Measurements from ENCODE around the gene NDUFAF4.
A peak's percentile ranks its signal among the peaks of the same experiment; 100 is the strongest.

Gene NDUFAF4

DNA sequence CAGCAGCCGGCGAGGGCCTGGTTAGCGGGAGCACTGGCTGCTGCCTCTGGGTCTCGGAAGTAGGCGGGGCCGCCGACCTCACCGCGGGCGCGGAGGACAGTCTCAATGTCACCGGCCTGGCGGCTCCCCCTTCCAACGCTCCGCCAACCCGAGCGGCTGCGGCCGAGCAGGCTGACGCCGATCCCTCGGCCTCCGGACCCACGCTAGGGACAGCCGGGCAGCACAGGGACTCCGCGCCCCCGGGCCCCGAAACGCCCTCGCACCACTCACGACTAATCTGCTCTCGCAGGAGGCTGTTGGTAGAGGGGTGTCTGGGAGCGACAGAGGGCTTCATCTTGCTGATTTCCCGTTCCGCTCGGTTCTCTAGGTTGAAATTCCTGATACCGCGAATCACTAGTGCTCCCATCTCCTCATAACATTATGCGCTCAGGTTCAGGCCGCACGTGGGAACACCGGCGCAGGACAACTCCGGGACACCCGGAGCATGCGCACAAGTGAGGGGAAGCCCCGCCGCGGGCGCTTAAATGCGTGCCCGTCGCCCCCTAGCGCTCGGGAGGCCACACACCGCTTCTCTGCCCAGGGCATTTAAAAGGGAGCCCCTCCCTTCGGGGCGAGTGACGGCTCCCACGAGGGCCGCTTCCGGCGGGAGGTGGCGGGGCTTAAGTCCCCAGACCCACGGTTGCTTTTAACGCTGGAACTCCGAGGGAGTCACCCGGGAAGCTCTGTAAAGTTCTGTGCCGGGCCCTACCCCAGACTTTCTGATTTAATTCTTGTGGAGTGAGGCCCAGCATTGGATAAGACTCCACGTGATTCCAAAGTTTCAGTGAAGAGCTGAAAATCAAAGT, at the start of gene NDUFAF4:
TSS of gene NDUFAF4 (minus strand) at position 496 of the 845 bp plus-strand sequence. CDS start at position 406, 90 bp downstream.
- DNase-seq (ENCODE audit: extremely low spot score), result peak; percentile 93
- peak; percentile 86 for TF ChIP-seq CTCF (IDR thresholded peaks at IDR 0.05; ENCODE audit: control extremely low read depth, extremely low read depth, low read depth, missing control alignments)
- CTCF ChIA-PET, result interaction anchor here (0.7 to 4.5 kb wide), 28 partner anchors 9 to 379 kb away, joined by 3 to 35 read pairs (median 4); partner anchors contain the start of gene KLHL32
- POLR2A ChIA-PET, result no interaction called here

GRCh38 chr6:96947055-96947454, 49.4 kb upstream of the NDUFAF4 start:
- CTCF ChIA-PET, result interaction anchor here (1.0 to 1.4 kb wide), 2 partner anchors 9 to 25 kb away, joined by 3 read pairs; no protein-coding TSS in a partner anchor
- TF ChIP-seq CTCF (IDR thresholded peaks at IDR 0.05; ENCODE audit: control extremely low read depth, extremely low read depth, low read depth, missing control alignments), result no peak

DNA sequence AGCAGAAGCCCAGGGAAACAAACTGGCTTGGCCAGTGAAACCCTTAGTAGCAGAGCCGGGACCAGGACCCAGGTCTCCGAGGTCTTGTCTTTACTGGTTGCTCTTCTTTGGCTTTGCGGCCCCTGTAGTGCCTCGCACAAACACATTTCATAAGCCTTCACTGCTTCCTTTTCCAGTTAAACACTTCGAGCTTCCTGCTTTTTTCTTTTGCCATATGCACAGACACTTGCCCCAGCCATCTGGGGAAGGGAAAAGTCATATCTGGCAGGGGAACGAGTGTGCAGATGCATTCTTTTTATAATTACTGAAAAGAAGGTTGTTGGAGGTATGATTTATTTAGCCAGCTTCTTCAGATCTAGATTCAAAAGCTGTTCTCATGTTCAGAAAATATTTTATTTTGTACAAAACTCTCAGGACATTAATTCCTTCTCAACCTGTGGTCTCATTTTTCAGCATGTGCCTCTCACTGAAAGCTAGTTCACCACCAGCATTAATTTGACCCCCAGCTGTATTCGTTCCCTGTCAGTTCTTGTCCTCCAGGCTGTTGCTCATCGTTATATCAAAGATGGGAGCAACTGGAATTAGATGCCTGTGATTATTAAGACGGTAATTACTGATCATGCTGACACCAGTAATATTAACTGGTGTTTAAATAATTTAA, 46.0 kb upstream of the NDUFAF4 start:
- ChIA-PET CTCF (no interaction called here), POLR2A (no interaction called here)
- DNase-seq (ENCODE audit: extremely low spot score), result no peak
- no peak for TF ChIP-seq CTCF (IDR thresholded peaks at IDR 0.05; ENCODE audit: control extremely low read depth, extremely low read depth, low read depth, missing control alignments)

More at GRCh38 chr6:96947055-96947454, 49.4 kb upstream of the NDUFAF4 start:
- DNase-seq (ENCODE audit: extremely low spot score), result peak; percentile 24
- POLR2A ChIA-PET, result no interaction called here

DNA sequence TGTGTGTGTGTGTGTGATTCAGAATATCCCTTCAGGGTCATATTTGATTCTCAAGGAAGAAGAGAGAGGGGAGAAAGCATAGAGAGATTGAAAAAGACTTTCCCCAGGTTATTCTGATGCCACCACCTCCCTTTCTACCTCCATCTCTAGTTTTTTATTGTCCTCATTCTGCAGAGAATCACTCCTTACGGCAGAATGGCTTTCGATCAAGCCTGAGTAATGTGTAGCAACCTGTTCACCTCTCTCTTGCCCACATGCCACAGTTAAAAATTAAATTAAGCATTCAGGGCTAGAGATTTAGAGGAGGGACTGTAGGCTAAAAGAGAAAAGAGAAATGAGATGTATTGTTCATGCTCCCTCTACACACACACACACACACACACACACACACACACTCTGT, 45.0 kb upstream of the NDUFAF4 start:
- POLR2A ChIA-PET, result no interaction called here
- no peak for TF ChIP-seq CTCF (IDR thresholded peaks at IDR 0.05; ENCODE audit: control extremely low read depth, extremely low read depth, low read depth, missing control alignments)
- CTCF ChIA-PET, result no interaction called here
- DNase-seq (ENCODE audit: extremely low spot score), result no peak

DNA sequence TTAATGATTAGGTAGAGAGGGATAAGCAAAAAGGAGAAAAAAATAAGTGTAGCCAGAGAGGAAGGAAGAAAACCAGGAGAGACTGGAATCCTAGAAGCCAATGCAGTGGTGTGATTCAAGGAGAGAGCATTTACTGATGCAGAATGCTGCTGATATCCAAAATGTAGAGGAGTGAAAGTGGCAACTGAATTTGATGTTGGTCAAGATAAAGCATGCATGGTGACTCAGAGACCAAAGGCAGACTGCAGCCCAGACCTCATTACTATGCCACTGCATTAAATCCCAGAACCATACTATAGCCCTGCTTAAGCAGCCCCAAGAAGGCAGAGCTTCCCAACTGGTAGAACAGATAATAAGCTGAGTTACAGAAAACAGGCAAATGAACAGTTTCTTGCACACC, 42.6 kb upstream of the NDUFAF4 start:
- TF ChIP-seq CTCF (IDR thresholded peaks at IDR 0.05; ENCODE audit: control extremely low read depth, extremely low read depth, low read depth, missing control alignments), result no peak
- ChIA-PET POLR2A (no interaction called here), CTCF (interaction anchor here (0.6 to 1.8 kb wide), 4 partner anchors 12 to 31 kb away, joined by 3 to 4 read pairs (median 3); no protein-coding TSS in a partner anchor)
- DNase-seq (ENCODE audit: extremely low spot score), result no peak

GRCh38 chr6:96939007-96939805, 41.5 kb upstream of the NDUFAF4 start:
- ChIA-PET POLR2A (no interaction called here), CTCF (interaction anchor here (1.0 to 1.8 kb wide), 5 partner anchors 13 to 43 kb away, joined by 3 to 4 read pairs (median 3); no protein-coding TSS in a partner anchor)
- DNase-seq (ENCODE audit: extremely low spot score), result no peak
- no peak for TF ChIP-seq CTCF (IDR thresholded peaks at IDR 0.05; ENCODE audit: control extremely low read depth, extremely low read depth, low read depth, missing control alignments)

Data from GM10248 (cell line).